PC-9 (cell line): ENCODE data around the gene OR10H4. TPM values are rescaled to one million over a fixed set of nuclear protein-coding genes. Genes with fewer than 3 reads are reported as not detected.

Experiments used
- BruUV-seq: library from RNA; stranded (reverse); fragments of 400-500 nt; replicated peaks from 2 replicates; lab custom pipeline; 2021; lab: Mats Ljungman, UMichigan
- CTCF ChIA-PET: fragments of 300-600 bp; sonication (Branson Sonifier 250); formaldehyde crosslinking; loops from one replicate; lab custom pipeline; 2022; ENCODE audit warnings: antibody characterized with exemption; lab: Charles Lee
- POLR2A ChIA-PET: fragments of 300-600 bp; sonication (Branson Sonifier 250); formaldehyde crosslinking; loops from one replicate; lab custom pipeline; 2022; ENCODE audit warnings: antibody characterized with exemption; ENCODE audit not compliant: unreplicated experiment; lab: Charles Lee
- DNase-seq, 2 experiments: peaks; one replicate each; pipeline versions ENCODE4 v3.0.0 to v3.0.0-alpha.2; 2015 to 2022; ENCODE audit warnings: mixed read lengths in 1 of 2
- H2AFZ ChIP-seq: fragments of 200-600 bp; sonication (generic); 2 replicates; pipeline ENCODE4 v1.8.1; 2017; ENCODE audit warnings: antibody characterized with exemption
- H3F3A ChIP-seq: fragments of 200-600 bp; sonication (generic); 2 replicates; pipeline ENCODE4 v1.8.1; 2017; ENCODE audit warnings: antibody characterized with exemption, mild to moderate bottlenecking, low read depth; ENCODE audit not compliant: insufficient read depth
- H3K27ac ChIP-seq: fragments of 200-600 bp; sonication (generic); 2 replicates; pipeline ENCODE4 v1.6.1; 2016; ENCODE audit warnings: mixed run types
- H3K27me3 ChIP-seq: fragments of 200-600 bp; sonication (generic); 2 replicates; pipeline ENCODE4 v1.6.1; 2016; ENCODE audit warnings: low read depth, mixed run types; ENCODE audit not compliant: insufficient read depth
- H3K36me3 ChIP-seq: fragments of 200-600 bp; sonication (generic); 2 replicates; pipeline ENCODE4 v1.6.1; 2016; ENCODE audit warnings: low read depth, mixed run types
- H3K4me1 ChIP-seq: fragments of 200-600 bp; sonication (generic); replicated peaks from 2 replicates; pipeline ENCODE4 v1.6.1; 2016; ENCODE audit warnings: mixed run types; ENCODE audit not compliant: insufficient read depth
- H3K4me2 ChIP-seq: fragments of 200-600 bp; sonication (generic); 2 replicates; pipeline ENCODE4 v1.6.1; 2017; ENCODE audit warnings: mixed run types
- H3K4me3 ChIP-seq: fragments of 200-600 bp; sonication (generic); 2 replicates; pipeline ENCODE4 v1.6.1; 2016; ENCODE audit warnings: mixed run types
- H3K79me2 ChIP-seq: fragments of 200-600 bp; sonication (generic); 2 replicates; pipeline ENCODE4 v1.6.1; 2017; ENCODE audit warnings: low read depth, mixed run types
- H3K9me2 ChIP-seq: fragments of 200-600 bp; sonication (generic); 2 replicates; pipeline ENCODE4 v1.8.1; 2017; ENCODE audit warnings: mild to moderate bottlenecking; ENCODE audit not compliant: insufficient read depth
- H3K9me3 ChIP-seq: fragments of 200-600 bp; sonication (generic); 2 replicates; pipeline ENCODE4 v1.8.1; 2016; ENCODE audit warnings: low read depth; ENCODE audit not compliant: insufficient read depth
- H4K20me1 ChIP-seq: fragments of 200-600 bp; sonication (generic); 2 replicates; pipeline ENCODE4 v1.8.1; 2017; ENCODE audit not compliant: insufficient read depth
- CTCF ChIP-seq: fragments of 200-600 bp; sonication (generic); conservative IDR thresholded peaks from 2 replicates; pipeline ENCODE4 v1.6.1; 2017; ENCODE audit warnings: mixed run types, antibody characterized with exemption, mild to moderate bottlenecking, moderate library complexity
- EZH2 ChIP-seq: fragments of 200-600 bp; sonication (generic); IDR thresholded peaks from 2 replicates; pipeline ENCODE4 v1.8.0; 2017; ENCODE audit warnings: antibody characterized with exemption, low read depth
- intact Hi-C: fragments of 100-400 bp; cut with micrococcal nuclease; formaldehyde crosslinking; loops from one replicate; pipeline ENCODE4 v1.10.0; 2022; ENCODE audit not compliant: unreplicated experiment
- total RNA-seq: library from RNA; stranded (reverse); gene quantifications from 2 replicates; pipeline ENCODE4 v1.2.3, GENCODE V29; 2021

Gene OR10H4
- total RNA-seq, 1 experiment from 2014 or later: not detected

GRCh38 chr19:15945301-15945700 is 3.5 kb upstream of the OR10H4 start:
- Histone ChIP-seq H3K79me2 (no peaks in the 10 kb centered on the region), H4K20me1 (no peaks in the 10 kb centered on the region), H3K27me3 (peaks cover 4% of the 10 kb centered on the region; the same call in 1 of the 2 replicates), H3K9me2 (no peaks in the 10 kb centered on the region), H3K36me3 (no peaks in the 10 kb centered on the region), H3K4me2 (no peak overlapping the region), H3K4me3 (no peak overlapping the region), H3K27ac (no peak overlapping the region), H3F3A (no peaks in the 10 kb centered on the region), H3K9me3 (peaks cover 25% of the 10 kb centered on the region), H2AFZ (no peak overlapping the region), H3K4me1 (no peaks in the 10 kb centered on the region)
- ChIA-PET CTCF (no interaction called here), POLR2A (no interaction called here)
- no peak for DNase-seq
- no TSS peak for BruUV-seq
- TF ChIP-seq EZH2: no peak
- TF ChIP-seq CTCF: no peak
- intact Hi-C loops: no loop called here

- Histone ChIP-seq H3K36me3 (no peaks in the 10 kb centered on the region), H3K27ac (no peak overlapping the region), H3K4me3 (no peak overlapping the region), H3F3A (no peaks in the 10 kb centered on the region), H3K79me2 (no peaks in the 10 kb centered on the region), H3K9me2 (no peaks in the 10 kb centered on the region; the same call in 1 of the 2 replicates), H4K20me1 (no peaks in the 10 kb centered on the region), H3K4me1 (no peaks in the 10 kb centered on the region), H2AFZ (no peak overlapping the region), H3K4me2 (no peak overlapping the region), H3K9me3 (no peaks in the 10 kb centered on the region; the same call in 1 of the 2 replicates), H3K27me3 (peaks cover 27% of the 10 kb centered on the region)
- intact Hi-C loops: no loop called here
- BruUV-seq: no TSS peak
- CTCF ChIA-PET: no interaction called here
- POLR2A ChIA-PET: no interaction called here
- no peak for DNase-seq
- TF ChIP-seq EZH2 (no peak), CTCF (no peak)
These were observed 6.0 kb downstream of the OR10H4 start for GRCh38 chr19:15954820-15955219.

GRCh38 chr19:15962319-15962718 is 13.5 kb downstream of the OR10H4 start:
- Histone ChIP-seq H2AFZ (no peak overlapping the region), H3K79me2 (no peaks in the 10 kb centered on the region), H3K4me2 (no peak overlapping the region), H4K20me1 (no peaks in the 10 kb centered on the region), H3K36me3 (no peaks in the 10 kb centered on the region), H3F3A (no peaks in the 10 kb centered on the region; the same call in 1 of the 2 replicates), H3K9me3 (no peaks in the 10 kb centered on the region), H3K27me3 (peaks cover 35% of the 10 kb centered on the region), H3K9me2 (no peaks in the 10 kb centered on the region), H3K4me3 (no peak overlapping the region), H3K4me1 (no peaks in the 10 kb centered on the region), H3K27ac (no peak overlapping the region)
- BruUV-seq: no TSS peak
- DNase-seq: no peak
- ChIA-PET CTCF (no interaction called here), POLR2A (no interaction called here)
- intact Hi-C loops: no loop called here
- TF ChIP-seq CTCF (no peak), EZH2 (no peak)
